MM.1S (cell line): ENCODE measurements around the gene SH3BP5L.
"Not testable (repeated sequence)": the region's sequence is repeated elsewhere in the genome, so short reads cannot be mapped to it uniquely, and the experiment has no call there.

Experiments
- DNase-seq: peaks from one replicate; pipeline ENCODE4 v3.0.0-alpha.2; 2015
- H2AFZ ChIP-seq: fragments of 300-600 bp; sonication (generic); 2 replicates; pipeline ENCODE4 v1.6.0; 2016; ENCODE audit warnings: antibody characterized with exemption, low read length
- H3F3A ChIP-seq: fragments of 300-600 bp; sonication (generic); 2 replicates; pipeline ENCODE4 v1.6.1; 2016; ENCODE audit warnings: mild to moderate bottlenecking, antibody characterized with exemption, low read length, moderate library complexity, mixed read lengths; ENCODE audit not compliant: insufficient read depth
- H3K27ac ChIP-seq: fragments of 300-600 bp; sonication (generic); 2 replicates; pipeline ENCODE4 v1.5.1; 2016; ENCODE audit warnings: mild to moderate bottlenecking, low read length
- H3K27me3 ChIP-seq: fragments of 300-600 bp; sonication (generic); replicated peaks from 2 replicates; pipeline ENCODE4 v1.6.0; 2016; ENCODE audit warnings: low read length; ENCODE audit not compliant: insufficient read depth
- H3K36me3 ChIP-seq: fragments of 300-600 bp; sonication (generic); replicated peaks from 2 replicates; pipeline ENCODE4 v1.6.1; 2016; ENCODE audit warnings: mild to moderate bottlenecking, low read length, mixed read lengths; ENCODE audit not compliant: insufficient read depth
- H3K4me1 ChIP-seq: fragments of 300-600 bp; sonication (generic); 2 replicates; pipeline ENCODE4 v1.6.1; 2016; ENCODE audit warnings: low read length, mixed read lengths
- H3K4me2 ChIP-seq: fragments of 300-600 bp; sonication (generic); 2 replicates; pipeline ENCODE4 v1.6.0; 2016; ENCODE audit warnings: low read depth, low read length
- H3K4me3 ChIP-seq: fragments of 300-600 bp; sonication (generic); 2 replicates; pipeline ENCODE4 v1.5.1; 2016; ENCODE audit warnings: low read length, mixed read lengths
- H3K79me2 ChIP-seq: fragments of 300-600 bp; sonication (generic); 2 replicates; pipeline ENCODE4 v1.6.1; 2016; ENCODE audit warnings: mixed run types, low read length, mixed read lengths
- H3K9ac ChIP-seq: fragments of 300-600 bp; sonication (generic); 2 replicates; pipeline ENCODE4 v1.6.1; 2016; ENCODE audit warnings: low read length, mixed read lengths
- H3K9me2 ChIP-seq: fragments of 300-600 bp; sonication (generic); replicated peaks from 2 replicates; pipeline ENCODE4 v1.6.1; 2016; ENCODE audit warnings: mild to moderate bottlenecking, low read length, mixed read lengths; ENCODE audit not compliant: insufficient read depth
- H3K9me3 ChIP-seq: fragments of 300-600 bp; sonication (generic); replicated peaks from 2 replicates; pipeline ENCODE4 v1.6.1; 2016; ENCODE audit warnings: mild to moderate bottlenecking, low read length, mixed read lengths; ENCODE audit not compliant: insufficient read depth
- H4K20me1 ChIP-seq: fragments of 300-600 bp; sonication (generic); 2 replicates; pipeline ENCODE4 v1.6.1; 2016; ENCODE audit warnings: mild to moderate bottlenecking, low read length, moderate library complexity, mixed read lengths; ENCODE audit not compliant: insufficient read depth
- CTCF ChIP-seq: fragments of 300-600 bp; sonication (generic); IDR thresholded peaks from 2 replicates; pipeline ENCODE4 v1.5.1; 2016; ENCODE audit warnings: antibody characterized with exemption, low read length, mixed read lengths
- EZH2 ChIP-seq: fragments of 300-600 bp; sonication (generic); optimal IDR thresholded peaks from 2 replicates; pipeline ENCODE3; 2017; ENCODE audit warnings: low read depth, mild to moderate bottlenecking, antibody characterized with exemption, low read length, mixed read lengths
- EZH2phosphoT487 ChIP-seq: fragments of 300-600 bp; sonication (generic); IDR thresholded peaks from 2 replicates; pipeline ENCODE4 v1.6.1; 2018; ENCODE audit warnings: antibody characterized with exemption, low read length

The SH3BP5L gene

GRCh38 chr1:248834343-248834940, 8.7 kb upstream of the SH3BP5L start:
- Histone ChIP-seq H2AFZ (no peak overlapping the region), H3K9me3 (no peaks in the 10 kb centered on the region), H3K4me2 (no peak overlapping the region), H3K27ac (no peak overlapping the region), H3K4me1 (no peaks in the 10 kb centered on the region), H3K27me3 (no peaks in the 10 kb centered on the region; the same call in 1 of the 2 replicates), H3K79me2 (peaks cover 5% of the 10 kb centered on the region), H3K9me2 (no peaks in the 10 kb centered on the region), H3K36me3 (no peaks in the 10 kb centered on the region), H3K9ac (no peak overlapping the region), H3F3A (peaks cover 8% of the 10 kb centered on the region), H4K20me1 (no peaks in the 10 kb centered on the region), H3K4me3 (no peak overlapping the region)
- no peak for TF ChIP-seq CTCF
- TF ChIP-seq EZH2phosphoT487: no peak
- no peak for TF ChIP-seq EZH2
- no peak for DNase-seq

- Histone ChIP-seq H4K20me1 (no peaks in the 10 kb centered on the region), H3K9me3 (no peaks in the 10 kb centered on the region), H3K9me2 (no peaks in the 10 kb centered on the region), H3K4me2 (no peak overlapping the region), H3K79me2 (no peaks in the 10 kb centered on the region), H3K27me3 (peaks cover 4% of the 10 kb centered on the region; the same call in 1 of the 2 replicates), H3K9ac (no peak overlapping the region), H3F3A (peaks cover under 1% of the 10 kb centered on the region; the same call in 1 of the 2 replicates), H2AFZ (no peak overlapping the region), H3K4me3 (no peak overlapping the region), H3K27ac (no peak overlapping the region), H3K36me3 (no peaks in the 10 kb centered on the region), H3K4me1 (no peaks in the 10 kb centered on the region)
- no peak for TF ChIP-seq CTCF
- TF ChIP-seq EZH2phosphoT487: no peak
- TF ChIP-seq EZH2: no peak
- DNase-seq: no peak
These were observed 6.1 kb upstream of the SH3BP5L start for GRCh38 chr1:248831842-248832241.

- not testable (repeated sequence) for H3K27me3 ChIP-seq, H3K9me3 ChIP-seq, H2AFZ ChIP-seq, H3F3A ChIP-seq, H3K9ac ChIP-seq, H3K4me3 ChIP-seq, DNase-seq, H3K9me2 ChIP-seq, H3K4me2 ChIP-seq, H3K79me2 ChIP-seq, H4K20me1 ChIP-seq, H3K27ac ChIP-seq, H3K36me3 ChIP-seq, H3K4me1 ChIP-seq
These were observed 5.0 kb upstream of the SH3BP5L start for GRCh38 chr1:248830718-248831017.

- Histone ChIP-seq H3K9ac (no peak overlapping the region), H3K9me2 (no peaks in the 10 kb centered on the region), H3K27me3 (peaks cover 4% of the 10 kb centered on the region; the same call in 1 of the 2 replicates), H3F3A (peaks cover 8% of the 10 kb centered on the region), H2AFZ (no peak overlapping the region), H4K20me1 (no peaks in the 10 kb centered on the region), H3K36me3 (no peaks in the 10 kb centered on the region), H3K79me2 (peaks cover 18% of the 10 kb centered on the region), H3K4me2 (no peak overlapping the region), H3K9me3 (no peaks in the 10 kb centered on the region), H3K27ac (no peak overlapping the region), H3K4me3 (no peak overlapping the region), H3K4me1 (peaks cover 12% of the 10 kb centered on the region)
- DNase-seq: no peak
- no peak for TF ChIP-seq CTCF
- no peak for TF ChIP-seq EZH2
- TF ChIP-seq EZH2phosphoT487: no peak
These were observed 3.1 kb upstream of the SH3BP5L start for GRCh38 chr1:248828845-248829244.
